CD4-positive, alpha-beta memory T cell (primary cell): ENCODE data around the gene CDK10. TPM values are rescaled to one million over a fixed set of nuclear protein-coding genes. Genes with fewer than 3 reads are reported as not detected.

Experiments
- CTCF ChIA-PET: fragments of 350-600 bp; sonication (Branson Sonifier 250); formaldehyde crosslinking; loops from one replicate; lab custom pipeline; 2021; ENCODE audit warnings: inconsistent platforms; ENCODE audit not compliant: partially characterized antibody; lab: Charles Lee
- POLR2A ChIA-PET: fragments of 350-600 bp; sonication (Branson Sonifier 250); formaldehyde crosslinking; loops from one replicate; lab custom pipeline; 2021; ENCODE audit not compliant: partially characterized antibody; lab: Charles Lee
- DNase-seq, 5 donors: peaks; one replicate each; pipeline versions ENCODE4 v3.0.0 to v3.0.0-alpha.2; 2020 to 2022; ENCODE audit warnings: mixed read lengths in 1 of 5
- H3K27ac ChIP-seq: one replicate; pipeline ENCODE4 v1.7.0; 2013; ENCODE audit warnings: low read depth, low read length
- H3K27me3 ChIP-seq: 2 replicates; pipeline ENCODE4 v1.7.0; 2013; ENCODE audit warnings: mild to moderate bottlenecking, low read length, moderate library complexity; ENCODE audit not compliant: insufficient read depth
- H3K36me3 ChIP-seq: 2 replicates; pipeline ENCODE4 v1.7.0; 2013; ENCODE audit warnings: mild to moderate bottlenecking, low read length, moderate library complexity; ENCODE audit not compliant: insufficient read depth
- H3K4me1 ChIP-seq: 2 replicates; pipeline ENCODE4 v1.7.0; 2013; ENCODE audit warnings: mild to moderate bottlenecking, low read length, moderate library complexity; ENCODE audit not compliant: insufficient read depth
- H3K4me3 ChIP-seq, 2 donors: one replicate each; pipeline ENCODE4 v1.7.0; 2013; ENCODE audit warnings: low read length in 2 of 2, mild to moderate bottlenecking in 1 of 2
- H3K9me3 ChIP-seq, 2 donors: one replicate each; pipeline ENCODE4 v1.7.0; 2013; ENCODE audit warnings: low read length in 2 of 2, control low read depth in 1 of 2; ENCODE audit not compliant: control insufficient read depth in 1 of 2
- H3K27ac Mint-ChIP-seq, 7 donors: one replicate each; pipeline ENCODE4 v1.8.0; 2020 to 2021; ENCODE audit warnings: mixed read lengths in 7 of 7, mild to moderate bottlenecking in 6 of 7, inconsistent platforms in 3 of 7, moderate library complexity in 3 of 7
- H3K27me3 Mint-ChIP-seq, 2 donors: one replicate each; pipeline ENCODE4 v1.8.0; 2020 to 2021; ENCODE audit warnings: mixed read lengths in 2 of 2
- H3K36me3 Mint-ChIP-seq, 2 donors: one replicate each; pipeline ENCODE4 v1.8.0; 2020 to 2021; ENCODE audit warnings: mixed read lengths in 2 of 2, inconsistent platforms in 1 of 2, mild to moderate bottlenecking in 1 of 2
- H3K4me1 Mint-ChIP-seq, 4 donors: one replicate each; pipeline ENCODE4 v1.8.0; 2020 to 2021; ENCODE audit warnings: mixed read lengths in 4 of 4, mild to moderate bottlenecking in 1 of 4
- H3K4me3 Mint-ChIP-seq, 8 donors: one replicate each; pipeline ENCODE4 v1.8.0; 2020 to 2021; ENCODE audit warnings: mixed read lengths in 8 of 8, mild to moderate bottlenecking in 7 of 8, moderate library complexity in 6 of 8, inconsistent platforms in 3 of 8
- H3K9me3 Mint-ChIP-seq, 8 donors: one replicate each; pipeline ENCODE4 v1.8.0; 2020 to 2021; ENCODE audit warnings: mixed read lengths in 8 of 8, mild to moderate bottlenecking in 5 of 8, inconsistent platforms in 3 of 8, moderate library complexity in 1 of 8
- intact Hi-C: fragments of 100-400 bp; cut with micrococcal nuclease; formaldehyde crosslinking; loops from one replicate; pipeline ENCODE4 v1.15.1; 2023
- polyA plus RNA-seq, 2 donors: library from polyadenylated mRNA; unstranded; fragments of 300-500 nt; fragmentation: Illumina TruSeq; gene quantifications; one replicate each; pipeline ENCODE4 v1.2.3, GENCODE V29; 2021
- total RNA-seq, 2 experiments: library from RNA; stranded (reverse); gene quantifications; one replicate each; pipeline ENCODE4 v1.2.3, GENCODE V29; 2021

Gene CDK10
- total and polyA plus RNA-seq, 4 experiments from 2014 or later = 24.8 to 140 (median 83.9) TPM

- H3K9me3 ChIP-seq = no peaks in the 10 kb centered on the region
- peak overlapping the region in 2 of 8 donors; percentile 25 to 27 for H3K4me3 Mint-ChIP-seq
- CTCF ChIA-PET = interaction anchor here (0.9 to 15.1 kb wide), 15 partner anchors 19 to 203 kb away, joined by 3 to 293 read pairs (median 9); no protein-coding TSS in a partner anchor
- no peaks in the 10 kb centered on the region for H3K27me3 ChIP-seq
- H3K27me3 Mint-ChIP-seq = no peaks in the 10 kb centered on the region
- H3K4me1 ChIP-seq = peaks cover 23% of the 10 kb centered on the region
- intact Hi-C loops = no loop called here
- no peak overlapping the region for H3K4me3 ChIP-seq
- POLR2A ChIA-PET = interaction anchor here (1.0 to 3.5 kb wide), 7 partner anchors 18 to 159 kb away, joined by 3 to 39 read pairs (median 5); partner anchors contain the start of gene ZNF276
- H3K36me3 ChIP-seq = no peaks in the 10 kb centered on the region
- no peaks in the 10 kb centered on the region for H3K9me3 Mint-ChIP-seq
- no peak overlapping the region for H3K27ac ChIP-seq
- peaks cover 0 to 5% of the 10 kb centered on the region in 2 donors for H3K36me3 Mint-ChIP-seq
- peaks cover 5 to 27% (median 14%) of the 10 kb centered on the region in 4 donors for H3K4me1 Mint-ChIP-seq
- H3K27ac Mint-ChIP-seq = peak overlapping the region in 1 of 7 donors; percentile 72
- no peak for DNase-seq
Measured at GRCh38 chr16:89705006-89705405, 18.5 kb downstream of the CDK10 start.

DNA sequence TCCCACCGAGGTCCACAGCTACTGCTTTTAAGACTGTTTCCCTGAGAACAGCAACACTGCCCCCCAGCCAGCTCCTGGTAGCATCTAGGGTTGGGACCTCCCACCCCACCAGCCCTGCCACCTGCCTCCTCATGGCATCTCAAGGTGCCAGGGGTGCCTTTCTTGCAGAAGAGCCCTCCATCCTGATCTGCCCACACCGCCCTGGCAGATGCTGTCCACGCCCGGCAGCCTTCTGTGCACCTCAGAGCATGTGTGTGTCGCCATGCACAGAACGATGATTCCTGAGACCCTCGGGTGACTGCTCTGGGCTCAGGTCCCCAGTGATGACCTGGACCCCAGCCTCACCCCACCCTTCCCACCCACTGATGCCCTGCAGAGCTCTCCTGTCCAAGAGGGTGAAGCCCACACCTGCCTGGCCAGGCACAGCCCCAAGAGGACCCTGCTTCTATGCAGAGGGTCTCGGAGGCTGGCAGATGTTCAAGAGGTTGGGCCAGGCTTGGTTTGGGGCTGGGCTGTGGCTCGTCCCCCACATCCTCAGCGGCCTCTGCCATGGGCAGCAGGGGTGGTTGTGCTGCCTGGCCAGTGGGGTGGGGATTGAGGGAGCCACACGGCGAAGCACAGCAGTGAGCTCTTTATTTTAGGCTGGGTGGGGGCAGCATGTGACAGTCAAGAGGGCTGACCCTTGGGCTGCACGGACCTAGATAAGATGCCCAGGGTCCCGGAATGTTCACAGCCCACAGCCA lies 20.2 kb downstream of the CDK10 start:
- no peaks in the 10 kb centered on the region for H3K27me3 Mint-ChIP-seq
- H3K36me3 Mint-ChIP-seq = peaks cover 0 to 2% of the 10 kb centered on the region in 2 donors
- Histone ChIP-seq H3K4me3 (no peak overlapping the region), H3K27me3 (no peaks in the 10 kb centered on the region), H3K36me3 (no peaks in the 10 kb centered on the region), H3K9me3 (no peaks in the 10 kb centered on the region), H3K4me1 (peaks cover 13% of the 10 kb centered on the region), H3K27ac (no peak overlapping the region)
- H3K27ac Mint-ChIP-seq = no peak overlapping the region
- no peak for DNase-seq
- H3K9me3 Mint-ChIP-seq = peaks cover 0 to 2% (median 0%) of the 10 kb centered on the region in 8 donors
- intact Hi-C loops = loop anchor here (1.0 kb wide), 4 partner anchors 17 to 155 kb away; no protein-coding TSS in a partner anchor
- POLR2A ChIA-PET = interaction anchor here (0.8 to 3.6 kb wide), 21 partner anchors 8 to 204 kb away, joined by 3 to 39 read pairs (median 6); partner anchors contain the start of genes CDK10, TCF25, VPS9D1 and ZNF276
- CTCF ChIA-PET = interaction anchor here (0.6 to 15.1 kb wide), 41 partner anchors 8 to 264 kb away, joined by 3 to 293 read pairs (median 4); partner anchors contain the start of genes CDK10, DEF8, FANCA and TCF25
- peaks cover 3 to 21% (median 12%) of the 10 kb centered on the region in 4 donors for H3K4me1 Mint-ChIP-seq
- peak overlapping the region in 1 of 8 donors; percentile 43 for H3K4me3 Mint-ChIP-seq

GRCh38 chr16:89707695-89708094 lies 21.2 kb downstream of the CDK10 start:
- no peaks in the 10 kb centered on the region for H3K27me3 Mint-ChIP-seq
- no peak overlapping the region for H3K4me3 Mint-ChIP-seq
- peaks cover 16% of the 10 kb centered on the region for H3K4me1 ChIP-seq
- H3K4me1 Mint-ChIP-seq = peaks cover 3 to 14% (median 8%) of the 10 kb centered on the region in 4 donors
- DNase-seq = no peak
- H3K9me3 ChIP-seq = no peaks in the 10 kb centered on the region
- no peaks in the 10 kb centered on the region for H3K36me3 ChIP-seq
- intact Hi-C loops = no loop called here
- H3K27ac Mint-ChIP-seq = no peak overlapping the region
- ChIA-PET CTCF (interaction anchor here (0.7 to 15.1 kb wide), 12 partner anchors 7 to 202 kb away, joined by 3 to 293 read pairs (median 5); partner anchors contain the start of gene VPS9D1), POLR2A (interaction anchor here (1.3 to 3.6 kb wide), 4 partner anchors 13 to 153 kb away, joined by 3 to 39 read pairs (median 9); partner anchors contain the start of genes VPS9D1 and ZNF276)
- no peak overlapping the region for H3K27ac ChIP-seq
- no peak overlapping the region for H3K4me3 ChIP-seq
- no peaks in the 10 kb centered on the region for H3K27me3 ChIP-seq
- peaks cover 0 to 2% of the 10 kb centered on the region in 2 donors for H3K36me3 Mint-ChIP-seq
- peaks cover 0 to 2% (median 0%) of the 10 kb centered on the region in 8 donors for H3K9me3 Mint-ChIP-seq

DNA sequence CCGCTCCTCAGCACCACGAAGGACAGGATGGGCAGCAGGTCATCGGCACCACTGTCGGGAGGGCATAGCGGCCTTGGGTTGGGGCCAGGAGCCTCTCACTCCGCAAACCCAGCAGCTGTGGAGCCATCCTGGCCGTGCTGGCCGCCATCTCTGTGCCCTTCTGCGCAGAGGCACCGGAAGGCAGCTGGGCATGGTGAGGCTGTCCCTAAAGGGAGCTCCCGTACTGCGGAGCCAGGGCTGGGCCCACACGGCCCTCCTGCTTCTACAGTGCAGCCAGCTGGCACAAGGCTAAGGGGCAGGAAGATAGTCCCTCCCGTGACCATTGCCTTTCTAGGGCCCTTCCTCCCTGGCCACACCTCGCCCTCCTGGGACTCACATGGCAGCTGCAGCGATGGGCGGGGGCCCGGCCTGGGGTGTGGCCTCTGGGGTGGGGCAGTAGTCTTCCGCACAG lies 22.0 kb downstream of the CDK10 start:
- Histone ChIP-seq H3K36me3 (no peaks in the 10 kb centered on the region), H3K4me1 (peaks cover 15% of the 10 kb centered on the region), H3K27me3 (no peaks in the 10 kb centered on the region), H3K27ac (no peak overlapping the region), H3K9me3 (no peaks in the 10 kb centered on the region), H3K4me3 (no peak overlapping the region)
- POLR2A ChIA-PET = interaction anchor here (0.9 to 6.8 kb wide), 7 partner anchors 8 to 152 kb away, joined by 3 to 42 read pairs (median 3); partner anchors contain the start of gene VPS9D1
- no peak for DNase-seq
- CTCF ChIA-PET = interaction anchor here (0.6 to 15.1 kb wide), 5 partner anchors 8 to 208 kb away, joined by 3 to 293 read pairs (median 6); no protein-coding TSS in a partner anchor
- Mint-ChIP-seq H3K4me3 (no peak overlapping the region), H3K27ac (no peak overlapping the region), H3K27me3 (no peaks in the 10 kb centered on the region), H3K36me3 (peaks cover 0 to 2% of the 10 kb centered on the region in 2 donors), H3K4me1 (peaks cover 3 to 7% (median 7%) of the 10 kb centered on the region in 4 donors), H3K9me3 (peaks cover 0 to 2% (median 0%) of the 10 kb centered on the region in 8 donors)
- intact Hi-C loops = no loop called here

GRCh38 chr16:89709166-89709565 lies 22.7 kb downstream of the CDK10 start:
- Histone ChIP-seq H3K27ac (no peak overlapping the region), H3K4me1 (peaks cover 15% of the 10 kb centered on the region), H3K4me3 (no peak overlapping the region), H3K9me3 (no peaks in the 10 kb centered on the region), H3K36me3 (no peaks in the 10 kb centered on the region), H3K27me3 (no peaks in the 10 kb centered on the region)
- H3K4me1 Mint-ChIP-seq = peaks cover 3 to 7% (median 7%) of the 10 kb centered on the region in 4 donors
- peaks cover 0 to 2% (median 0%) of the 10 kb centered on the region in 8 donors for H3K9me3 Mint-ChIP-seq
- H3K27ac Mint-ChIP-seq = no peak overlapping the region
- no peak for DNase-seq
- CTCF ChIA-PET = interaction anchor here (0.6 to 15.1 kb wide), 4 partner anchors 9 to 208 kb away, joined by 3 to 293 read pairs (median 72); no protein-coding TSS in a partner anchor
- intact Hi-C loops = no loop called here
- no peak overlapping the region for H3K4me3 Mint-ChIP-seq
- POLR2A ChIA-PET = interaction anchor here (0.9 to 6.8 kb wide), 6 partner anchors 9 to 29 kb away, joined by 3 to 42 read pairs (median 5); partner anchors contain the start of gene VPS9D1
- H3K36me3 Mint-ChIP-seq = peaks cover 0 to 2% of the 10 kb centered on the region in 2 donors
- no peaks in the 10 kb centered on the region for H3K27me3 Mint-ChIP-seq

DNA sequence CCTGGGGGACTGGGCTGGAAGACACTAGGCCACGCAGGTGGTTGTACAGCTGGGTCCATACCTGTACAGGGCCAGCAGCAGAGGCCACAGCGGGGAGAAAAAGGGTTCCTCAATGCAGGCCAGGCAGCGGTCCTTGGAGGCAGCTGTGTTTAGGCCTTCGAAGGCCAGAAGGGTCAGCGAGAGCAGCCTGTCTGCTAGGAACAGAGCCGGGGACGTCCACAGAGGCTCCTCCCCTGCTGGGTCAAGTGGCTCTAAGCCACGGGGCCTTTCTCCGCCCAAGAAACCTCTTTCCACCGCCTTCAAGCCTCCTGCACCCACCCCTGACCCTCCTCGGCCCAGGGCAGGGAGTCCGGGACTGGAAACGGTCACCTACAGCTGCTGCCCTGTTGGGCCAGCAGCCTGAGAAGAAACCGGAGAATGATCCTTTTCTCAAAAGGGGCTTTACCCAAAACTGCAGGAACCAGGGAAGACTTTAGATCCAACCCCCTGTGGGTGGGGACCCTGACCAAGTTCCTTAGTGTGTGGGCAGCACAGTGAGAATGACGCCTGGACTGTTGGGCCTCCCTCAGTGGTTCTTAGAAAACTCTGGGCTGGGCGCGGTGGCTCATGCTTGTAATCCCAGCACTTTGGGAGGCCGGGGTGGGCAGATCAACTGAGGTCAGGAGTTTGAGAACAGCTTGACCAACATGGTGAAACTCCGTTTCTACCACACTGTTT lies 23.4 kb downstream of the CDK10 start:
- POLR2A ChIA-PET = interaction anchor here (0.8 to 6.8 kb wide), 7 partner anchors 10 to 77 kb away, joined by 3 to 42 read pairs (median 3); partner anchors contain the start of genes CDK10 and VPS9D1
- H3K4me3 Mint-ChIP-seq = peak overlapping the region in 3 of 8 donors; percentile 35 to 52 (median 43)

More for the DNA sequence above, 23.4 kb downstream of the CDK10 start:
- Histone ChIP-seq H3K4me1 (peaks cover 15% of the 10 kb centered on the region), H3K36me3 (no peaks in the 10 kb centered on the region), H3K27ac (no peak overlapping the region), H3K4me3 (no peak overlapping the region), H3K27me3 (no peaks in the 10 kb centered on the region), H3K9me3 (no peaks in the 10 kb centered on the region)
- Mint-ChIP-seq H3K27me3 (peaks cover 0 to under 1% of the 10 kb centered on the region in 2 donors), H3K4me1 (peaks cover 3 to 12% (median 7%) of the 10 kb centered on the region in 4 donors), H3K36me3 (peaks cover 0 to 2% of the 10 kb centered on the region in 2 donors), H3K9me3 (peaks cover 0 to 2% (median 0%) of the 10 kb centered on the region in 8 donors), H3K27ac (peak overlapping the region in 1 of 7 donors; percentile 24)
- no peak for DNase-seq
- CTCF ChIA-PET = interaction anchor here (1.5 to 15.1 kb wide), 3 partner anchors 82 to 152 kb away, joined by 7 to 293 read pairs (median 138); no protein-coding TSS in a partner anchor
- intact Hi-C loops = no loop called here
